ENCODE data around the gene GPT2. TPM values are rescaled to one million over a fixed set of nuclear protein-coding genes. Genes with fewer than 3 reads are reported as not detected.

The GPT2 gene
- total RNA-seq, 6 experiments from 2014 or later, result 11.5 to 17.4 (median 14.0) TPM

- H3K27me3 Mint-ChIP-seq (ENCODE audit: insufficient read depth), result no peaks in the 10 kb centered on the region; the same call in 1 of the 2 replicates
- H3K36me3 Mint-ChIP-seq (ENCODE audit: low read depth), result peaks cover 10% of the 10 kb centered on the region
- H3K4me3 Mint-ChIP-seq, result no peak overlapping the region
- no peaks in the 10 kb centered on the region for H3K9me3 Mint-ChIP-seq
- no peak overlapping the region for H3K27ac Mint-ChIP-seq
- TF ChIP-seq, protein P1, sequence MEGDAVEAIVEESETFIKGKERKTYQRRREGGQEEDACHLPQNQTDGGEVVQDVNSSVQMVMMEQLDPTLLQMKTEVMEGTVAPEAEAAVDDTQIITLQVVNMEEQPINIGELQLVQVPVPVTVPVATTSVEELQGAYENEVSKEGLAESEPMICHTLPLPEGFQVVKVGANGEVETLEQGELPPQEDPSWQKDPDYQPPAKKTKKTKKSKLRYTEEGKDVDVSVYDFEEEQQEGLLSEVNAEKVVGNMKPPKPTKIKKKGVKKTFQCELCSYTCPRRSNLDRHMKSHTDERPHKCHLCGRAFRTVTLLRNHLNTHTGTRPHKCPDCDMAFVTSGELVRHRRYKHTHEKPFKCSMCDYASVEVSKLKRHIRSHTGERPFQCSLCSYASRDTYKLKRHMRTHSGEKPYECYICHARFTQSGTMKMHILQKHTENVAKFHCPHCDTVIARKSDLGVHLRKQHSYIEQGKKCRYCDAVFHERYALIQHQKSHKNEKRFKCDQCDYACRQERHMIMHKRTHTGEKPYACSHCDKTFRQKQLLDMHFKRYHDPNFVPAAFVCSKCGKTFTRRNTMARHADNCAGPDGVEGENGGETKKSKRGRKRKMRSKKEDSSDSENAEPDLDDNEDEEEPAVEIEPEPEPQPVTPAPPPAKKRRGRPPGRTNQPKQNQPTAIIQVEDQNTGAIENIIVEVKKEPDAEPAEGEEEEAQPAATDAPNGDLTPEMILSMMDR (IDR thresholded peaks at IDR 0.05), result no peak
- no peak for DNase-seq
- peaks cover 20% of the 10 kb centered on the region for H3K4me1 Mint-ChIP-seq (ENCODE audit: low read depth)
Measured at GRCh38 chr16:46976550-46976949, 92.4 kb downstream of the GPT2 start.

Other genes with a start within 250 kb of the GPT2 start
- 100 to 1,000 TPM in 3 of 6 experiments, 10 to 100 TPM in 3; 86.6 to 113 (median 100) TPM for gene VPS35, start 195.2 kb upstream of the GPT2 start, total RNA-seq (2021; fragmentation: NEBNext Ultra II Directional; extraction: Animal tissue kit (Norgen Biotek cat#: 25700))
- gene ORC6, start 194.7 kb upstream of the GPT2 start, total RNA-seq (2021; fragmentation: NEBNext Ultra II Directional; extraction: Animal tissue kit (Norgen Biotek cat#: 25700)), result 10 to 100 TPM; 10.1 to 22.7 (median 14.8) TPM
- gene MYLK3, start 136.0 kb upstream of the GPT2 start, total RNA-seq (2021; fragmentation: NEBNext Ultra II Directional; extraction: Animal tissue kit (Norgen Biotek cat#: 25700)), result under 1 TPM in 5 of 6 experiments, not detected in 1; 0.02 to 0.35 (median 0.19) TPM
- 10 to 100 TPM; 14.6 to 17.5 (median 15.4) TPM for gene C16orf87, start 53.2 kb upstream of the GPT2 start, total RNA-seq (2021; fragmentation: NEBNext Ultra II Directional; extraction: Animal tissue kit (Norgen Biotek cat#: 25700))
- gene DNAJA2, start 89.3 kb downstream of the GPT2 start, total RNA-seq (2021; fragmentation: NEBNext Ultra II Directional; extraction: Animal tissue kit (Norgen Biotek cat#: 25700)), result 10 to 100 TPM; 64.2 to 80.3 (median 72.5) TPM